ENCODE results near the gene IFNK. TPM values are rescaled to one million over a fixed set of nuclear protein-coding genes. Genes with fewer than 3 reads are reported as not detected.
"Not testable (repeated sequence)": the region's sequence is repeated elsewhere in the genome, so short reads cannot be mapped to it uniquely, and the experiment has no call there.

The IFNK gene
- total RNA-seq, 1 experiment from 2014 or later, result not detected

- H3K4me1 ChIP-seq (replicated peaks; ENCODE audit: insufficient read depth), result no peaks in the 10 kb centered on the region; the same call in 1 of the 2 replicates
- no peaks in the 10 kb centered on the region for H3K27me3 ChIP-seq (ENCODE audit: insufficient read depth, low read depth)
- no peak for TF ChIP-seq CTCF (conservative IDR thresholded peaks at IDR 0.05)
- TF ChIP-seq EZH2 (IDR thresholded peaks at IDR 0.05; ENCODE audit: low read depth), result no peak
- BruUV-seq (replicated peaks), result no TSS peak
- no peaks in the 10 kb centered on the region for H4K20me1 ChIP-seq (ENCODE audit: insufficient read depth)
- intact Hi-C loops (cut with micrococcal nuclease; ENCODE audit: unreplicated experiment), result no loop called here
- no peaks in the 10 kb centered on the region for H3F3A ChIP-seq (ENCODE audit: insufficient read depth, low read depth)
- H3K4me3 ChIP-seq, result no peak overlapping the region
- peak in 1 of 2 experiments; percentile 45 for DNase-seq
- ChIA-PET CTCF (no interaction called here), POLR2A (ENCODE audit: unreplicated experiment) (interaction anchor here (0.7 kb wide), 2 partner anchors 14 to 893 kb away, joined by 3 read pairs; no protein-coding TSS in a partner anchor)
- no peak overlapping the region for H2AFZ ChIP-seq
- 0 out of 2 replicates have a peak overlapping the region, but pooled peaks have one; percentile 28 for H3K4me2 ChIP-seq
- no peaks in the 10 kb centered on the region for H3K9me3 ChIP-seq (ENCODE audit: insufficient read depth, low read depth)
- H3K27ac ChIP-seq, result peak overlapping the region; percentile 35; the same call in 1 of the 2 replicates
- no peaks in the 10 kb centered on the region for H3K9me2 ChIP-seq (ENCODE audit: insufficient read depth)
- no peaks in the 10 kb centered on the region for H3K79me2 ChIP-seq (ENCODE audit: low read depth)
- H3K36me3 ChIP-seq (ENCODE audit: low read depth), result no peaks in the 10 kb centered on the region
Observed at GRCh38 chr9:27499451-27499850, 24.6 kb upstream of the IFNK start.

- H3K36me3 ChIP-seq (ENCODE audit: low read depth); H3K27me3 ChIP-seq (ENCODE audit: insufficient read depth, low read depth); H3K79me2 ChIP-seq (ENCODE audit: low read depth); CTCF ChIA-PET; BruUV-seq (replicated peaks); H3F3A ChIP-seq (ENCODE audit: insufficient read depth, low read depth); H2AFZ ChIP-seq; H3K27ac ChIP-seq; H4K20me1 ChIP-seq (ENCODE audit: insufficient read depth); POLR2A ChIA-PET (ENCODE audit: unreplicated experiment); H3K4me1 ChIP-seq (replicated peaks; ENCODE audit: insufficient read depth); H3K4me3 ChIP-seq; H3K9me2 ChIP-seq (ENCODE audit: insufficient read depth); H3K4me2 ChIP-seq; H3K9me3 ChIP-seq (ENCODE audit: insufficient read depth, low read depth); DNase-seq; intact Hi-C loops (cut with micrococcal nuclease; ENCODE audit: unreplicated experiment): not testable (repeated sequence)
Observed at GRCh38 chr9:27500902-27501301, 23.2 kb upstream of the IFNK start.

GRCh38 chr9:27503623-27504022, 20.5 kb upstream of the IFNK start:
- POLR2A ChIA-PET (ENCODE audit: unreplicated experiment), result no interaction called here
- no peaks in the 10 kb centered on the region for H3K27me3 ChIP-seq (ENCODE audit: insufficient read depth, low read depth)
- no peak overlapping the region for H3K27ac ChIP-seq
- H3K9me3 ChIP-seq (ENCODE audit: insufficient read depth, low read depth), result no peaks in the 10 kb centered on the region
- no peaks in the 10 kb centered on the region for H3K9me2 ChIP-seq (ENCODE audit: insufficient read depth)
- TF ChIP-seq EZH2 (IDR thresholded peaks at IDR 0.05; ENCODE audit: low read depth), result no peak
- no peak for TF ChIP-seq CTCF (conservative IDR thresholded peaks at IDR 0.05)
- intact Hi-C loops (cut with micrococcal nuclease; ENCODE audit: unreplicated experiment), result no loop called here
- BruUV-seq (replicated peaks), result no TSS peak
- H2AFZ ChIP-seq, result no peak overlapping the region
- no peaks in the 10 kb centered on the region for H3F3A ChIP-seq (ENCODE audit: insufficient read depth, low read depth)
- CTCF ChIA-PET, result no interaction called here
- no peaks in the 10 kb centered on the region for H3K79me2 ChIP-seq (ENCODE audit: low read depth)
- H3K4me2 ChIP-seq, result no peak overlapping the region
- H3K4me3 ChIP-seq, result no peak overlapping the region
- H3K36me3 ChIP-seq (ENCODE audit: low read depth), result no peaks in the 10 kb centered on the region
- no peaks in the 10 kb centered on the region; the same call in 1 of the 2 replicates for H3K4me1 ChIP-seq (replicated peaks; ENCODE audit: insufficient read depth)
- DNase-seq, result no peak
- H4K20me1 ChIP-seq (ENCODE audit: insufficient read depth), result no peaks in the 10 kb centered on the region

- TF ChIP-seq CTCF (conservative IDR thresholded peaks at IDR 0.05) (no peak), EZH2 (IDR thresholded peaks at IDR 0.05; ENCODE audit: low read depth) (no peak)
- no peak for DNase-seq
- Histone ChIP-seq H3K9me3 (ENCODE audit: insufficient read depth, low read depth) (no peaks in the 10 kb centered on the region), H4K20me1 (ENCODE audit: insufficient read depth) (no peaks in the 10 kb centered on the region), H3K79me2 (ENCODE audit: low read depth) (no peaks in the 10 kb centered on the region), H3F3A (ENCODE audit: insufficient read depth, low read depth) (no peaks in the 10 kb centered on the region), H3K4me1 (replicated peaks; ENCODE audit: insufficient read depth) (no peaks in the 10 kb centered on the region; the same call in 1 of the 2 replicates), H3K4me3 (no peak overlapping the region), H2AFZ (no peak overlapping the region), H3K4me2 (no peak overlapping the region), H3K27me3 (ENCODE audit: insufficient read depth, low read depth) (no peaks in the 10 kb centered on the region), H3K9me2 (ENCODE audit: insufficient read depth) (no peaks in the 10 kb centered on the region), H3K36me3 (ENCODE audit: low read depth) (no peaks in the 10 kb centered on the region), H3K27ac (no peak overlapping the region)
- intact Hi-C loops (cut with micrococcal nuclease; ENCODE audit: unreplicated experiment), result no loop called here
- no TSS peak for BruUV-seq (replicated peaks)
- ChIA-PET POLR2A (ENCODE audit: unreplicated experiment) (no interaction called here), CTCF (no interaction called here)
Observed at GRCh38 chr9:27504259-27504658, 19.8 kb upstream of the IFNK start.

Measured in PC-9 (cell line).